ENCODE data around the gene BAZ2A.

The BAZ2A gene

DNA sequence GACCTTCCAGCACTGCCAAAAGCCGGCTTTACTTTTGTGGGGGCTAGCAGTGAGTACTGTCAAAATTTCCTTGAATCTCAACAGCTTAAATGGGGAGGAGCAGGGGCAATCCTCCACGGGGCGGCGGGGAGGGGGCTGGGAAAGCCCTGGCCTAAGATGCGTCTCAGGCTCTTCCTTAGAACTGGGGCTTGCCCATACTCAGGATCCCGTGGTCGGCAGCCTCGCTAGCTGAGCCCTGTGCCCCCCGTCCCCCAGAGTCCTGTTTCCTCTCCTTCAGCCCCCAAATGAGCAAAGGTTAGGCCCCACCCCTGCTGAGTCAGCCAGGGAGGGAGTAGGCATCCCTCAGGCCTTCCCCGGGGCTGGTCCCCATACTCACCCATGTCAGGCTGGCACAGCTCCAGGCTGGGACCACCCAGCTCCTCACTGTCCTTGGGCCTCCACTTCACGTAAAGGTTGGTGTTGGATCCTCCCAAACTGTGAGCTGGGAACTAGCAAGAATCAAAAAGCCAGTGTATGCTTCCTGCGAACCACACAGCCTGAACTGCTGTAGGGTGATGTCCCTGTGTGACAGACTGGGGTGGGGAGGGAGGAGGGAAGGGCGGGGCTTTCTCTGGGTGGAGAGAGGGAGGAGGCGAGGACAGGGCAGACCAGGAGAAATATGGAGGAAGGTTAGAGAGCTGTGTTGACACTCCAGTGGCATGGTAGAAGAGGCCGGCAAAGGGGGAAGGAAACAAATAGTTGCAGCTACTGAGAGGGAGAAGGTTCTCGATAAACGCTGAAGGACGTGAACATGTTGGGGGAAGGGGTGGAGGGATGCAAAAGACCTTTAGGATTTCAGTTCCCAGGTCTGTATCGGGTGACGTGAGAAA is 5.9 kb upstream of the BAZ2A start:
- peak overlapping the region; percentile 79 for H3K27ac ChIP-seq (ENCODE audit: low read depth, low read length)
- H3K4me1 ChIP-seq (ENCODE audit: control insufficient read depth, insufficient read depth, low read length, unreplicated experiment), result peaks cover 26% of the 10 kb centered on the region
- H3K27me3 ChIP-seq (ENCODE audit: insufficient read depth, low read length), result no peaks in the 10 kb centered on the region
- peak overlapping the region; percentile 84 for H3K4me3 ChIP-seq (ENCODE audit: low read depth, low read length)
- peaks cover 45% of the 10 kb centered on the region for H3K79me2 ChIP-seq (ENCODE audit: control insufficient read depth, insufficient read depth, low read length, unreplicated experiment)
- peak overlapping the region; percentile 49 for H2AFZ ChIP-seq (ENCODE audit: low read length, unreplicated experiment)
- peaks cover 13% of the 10 kb centered on the region for H3K36me3 ChIP-seq (ENCODE audit: insufficient read depth, low read length)

GRCh38 chr12:56634837-56635791 is 5.0 kb upstream of the BAZ2A start:
- no peaks in the 10 kb centered on the region for H3K27me3 ChIP-seq (ENCODE audit: insufficient read depth, low read length)
- peaks cover 13% of the 10 kb centered on the region for H3K36me3 ChIP-seq (ENCODE audit: insufficient read depth, low read length)
- H3K79me2 ChIP-seq (ENCODE audit: control insufficient read depth, insufficient read depth, low read length, unreplicated experiment), result peaks cover 49% of the 10 kb centered on the region
- H3K27ac ChIP-seq (ENCODE audit: low read depth, low read length), result peak overlapping the region; percentile 79
- H3K4me1 ChIP-seq (ENCODE audit: control insufficient read depth, insufficient read depth, low read length, unreplicated experiment), result peaks cover 34% of the 10 kb centered on the region
- H2AFZ ChIP-seq (ENCODE audit: low read length, unreplicated experiment), result peak overlapping the region; percentile 16
- peak overlapping the region; percentile 84 for H3K4me3 ChIP-seq (ENCODE audit: low read depth, low read length)

GRCh38 chr12:56634242-56634836 is 4.2 kb upstream of the BAZ2A start:
- H3K27ac ChIP-seq (ENCODE audit: low read depth, low read length), result no peak overlapping the region
- peaks cover 57% of the 10 kb centered on the region for H3K79me2 ChIP-seq (ENCODE audit: control insufficient read depth, insufficient read depth, low read length, unreplicated experiment)
- no peaks in the 10 kb centered on the region for H3K27me3 ChIP-seq (ENCODE audit: insufficient read depth, low read length)
- peaks cover 11% of the 10 kb centered on the region; the same call in 1 of the 2 replicates for H3K36me3 ChIP-seq (ENCODE audit: insufficient read depth, low read length)
- peaks cover 34% of the 10 kb centered on the region for H3K4me1 ChIP-seq (ENCODE audit: control insufficient read depth, insufficient read depth, low read length, unreplicated experiment)
- peak overlapping the region; percentile 4 for H2AFZ ChIP-seq (ENCODE audit: low read length, unreplicated experiment)
- H3K4me3 ChIP-seq (ENCODE audit: low read depth, low read length), result peak overlapping the region; percentile 84

- peak overlapping the region; percentile 84 for H3K4me3 ChIP-seq (ENCODE audit: low read depth, low read length)
- H3K27ac ChIP-seq (ENCODE audit: low read depth, low read length), result no peak overlapping the region
- H3K4me1 ChIP-seq (ENCODE audit: control insufficient read depth, insufficient read depth, low read length, unreplicated experiment), result peaks cover 34% of the 10 kb centered on the region
- H3K79me2 ChIP-seq (ENCODE audit: control insufficient read depth, insufficient read depth, low read length, unreplicated experiment), result peaks cover 64% of the 10 kb centered on the region
- no peaks in the 10 kb centered on the region for H3K27me3 ChIP-seq (ENCODE audit: insufficient read depth, low read length)
- no peak overlapping the region for H2AFZ ChIP-seq (ENCODE audit: low read length, unreplicated experiment)
- peaks cover 8% of the 10 kb centered on the region; the same call in 1 of the 2 replicates for H3K36me3 ChIP-seq (ENCODE audit: insufficient read depth, low read length)
Observed at GRCh38 chr12:56633468-56634241, 3.5 kb upstream of the BAZ2A start.

GRCh38 chr12:56632701-56633467 is 2.8 kb upstream of the BAZ2A start:
- Histone ChIP-seq H3K4me1 (ENCODE audit: control insufficient read depth, insufficient read depth, low read length, unreplicated experiment) (peaks cover 39% of the 10 kb centered on the region), H3K4me3 (ENCODE audit: low read depth, low read length) (peak overlapping the region; percentile 84; the same call in 1 of the 2 replicates), H3K79me2 (ENCODE audit: control insufficient read depth, insufficient read depth, low read length, unreplicated experiment) (peaks cover 70% of the 10 kb centered on the region), H2AFZ (ENCODE audit: low read length, unreplicated experiment) (no peak overlapping the region), H3K36me3 (ENCODE audit: insufficient read depth, low read length) (peaks cover 3% of the 10 kb centered on the region; the same call in 1 of the 2 replicates), H3K27ac (ENCODE audit: low read depth, low read length) (no peak overlapping the region), H3K27me3 (ENCODE audit: insufficient read depth, low read length) (no peaks in the 10 kb centered on the region)

- H3K4me1 ChIP-seq (ENCODE audit: control insufficient read depth, insufficient read depth, low read length, unreplicated experiment), result peaks cover 39% of the 10 kb centered on the region
- peaks cover 78% of the 10 kb centered on the region for H3K79me2 ChIP-seq (ENCODE audit: control insufficient read depth, insufficient read depth, low read length, unreplicated experiment)
- no peak overlapping the region for H3K27ac ChIP-seq (ENCODE audit: low read depth, low read length)
Observed at GRCh38 chr12:56631790-56632700, 1.9 kb upstream of the BAZ2A start.

DNA sequence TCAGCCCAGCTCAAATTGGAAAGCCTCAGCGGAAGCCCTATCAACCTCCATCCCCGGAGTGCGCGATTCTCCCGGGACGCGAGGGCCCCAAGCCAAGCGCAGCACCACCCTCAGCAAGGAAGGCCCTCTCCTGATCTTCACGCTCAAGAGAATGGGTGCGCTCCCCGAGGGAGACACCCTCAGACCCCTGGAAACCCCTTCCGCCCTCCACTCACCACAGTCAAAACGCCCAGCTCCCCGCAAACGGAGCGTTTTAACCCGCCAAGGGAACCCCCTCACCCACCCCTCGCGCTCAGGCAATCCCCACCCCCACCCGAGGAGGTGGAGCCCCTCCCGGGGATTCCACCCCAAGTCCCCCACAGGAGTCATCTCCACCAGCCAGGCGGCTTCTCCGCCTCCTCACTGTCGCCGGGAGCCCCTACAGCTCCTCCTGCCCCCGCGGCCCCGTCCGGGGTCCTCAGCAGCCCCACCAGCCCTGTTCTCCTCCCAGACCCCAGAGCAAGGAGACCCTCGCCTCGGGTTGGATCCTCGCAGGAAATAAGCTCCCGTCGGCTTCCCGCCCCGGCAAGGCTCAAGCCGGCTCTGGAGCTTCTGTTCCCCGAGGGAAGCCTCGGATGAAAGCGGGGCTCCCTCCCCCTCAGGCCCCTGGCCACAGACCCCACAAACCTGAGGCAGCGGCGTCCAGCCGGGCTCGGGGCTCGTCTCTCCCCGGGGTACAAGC is 507 bp downstream of the BAZ2A start:
- Histone ChIP-seq H3K27ac (ENCODE audit: low read depth, low read length) (peak overlapping the region; percentile 87), H3K4me1 (ENCODE audit: control insufficient read depth, insufficient read depth, low read length, unreplicated experiment) (peaks cover 45% of the 10 kb centered on the region), H3K27me3 (ENCODE audit: insufficient read depth, low read length) (no peaks in the 10 kb centered on the region), H3K4me3 (ENCODE audit: low read depth, low read length) (peak overlapping the region; percentile 91), H2AFZ (ENCODE audit: low read length, unreplicated experiment) (peak overlapping the region; percentile 84), H3K36me3 (ENCODE audit: insufficient read depth, low read length) (peaks cover 13% of the 10 kb centered on the region; the same call in 1 of the 2 replicates), H3K79me2 (ENCODE audit: control insufficient read depth, insufficient read depth, low read length, unreplicated experiment) (peaks cover 88% of the 10 kb centered on the region)

More at GRCh38 chr12:56631790-56632700, 1.9 kb upstream of the BAZ2A start:
- 0 out of 2 replicates have a peak, but pooled peaks cover under 1% of the 10 kb centered on the region for H3K36me3 ChIP-seq (ENCODE audit: insufficient read depth, low read length)
- H2AFZ ChIP-seq (ENCODE audit: low read length, unreplicated experiment), result no peak overlapping the region
- no peaks in the 10 kb centered on the region for H3K27me3 ChIP-seq (ENCODE audit: insufficient read depth, low read length)
- peak overlapping the region; percentile 84; the same call in 1 of the 2 replicates for H3K4me3 ChIP-seq (ENCODE audit: low read depth, low read length)

GRCh38 chr12:56628671-56629458 is 1.3 kb downstream of the BAZ2A start:
- peaks cover 88% of the 10 kb centered on the region for H3K79me2 ChIP-seq (ENCODE audit: control insufficient read depth, insufficient read depth, low read length, unreplicated experiment)
- H2AFZ ChIP-seq (ENCODE audit: low read length, unreplicated experiment), result peak overlapping the region; percentile 16
- peak overlapping the region; percentile 87 for H3K27ac ChIP-seq (ENCODE audit: low read depth, low read length)
- H3K36me3 ChIP-seq (ENCODE audit: insufficient read depth, low read length), result peaks cover 18% of the 10 kb centered on the region; the same call in 1 of the 2 replicates
- H3K4me1 ChIP-seq (ENCODE audit: control insufficient read depth, insufficient read depth, low read length, unreplicated experiment), result peaks cover 41% of the 10 kb centered on the region
- peak overlapping the region; percentile 91 for H3K4me3 ChIP-seq (ENCODE audit: low read depth, low read length)
- H3K27me3 ChIP-seq (ENCODE audit: insufficient read depth, low read length), result no peaks in the 10 kb centered on the region

Data from ACC112 (cell line).